GM12873 (cell line): ENCODE results near the gene IGF2BP2.

Source experiments
- CTCF ChIP-seq: IDR thresholded peaks from 2 replicates; pipeline ENCODE4 v1.5.1; 2012; ENCODE audit warnings: low read depth, mild to moderate bottlenecking, moderate library complexity, low read length, control low read depth; ENCODE audit not compliant: insufficient read depth; ENCODE audit errors: missing control alignments

The IGF2BP2 gene

GRCh38 chr3:185729337-185730055, 95.3 kb downstream of the IGF2BP2 start:
- no peak for TF ChIP-seq CTCF

GRCh38 chr3:185728630-185729336, 96.1 kb downstream of the IGF2BP2 start:
- no peak for TF ChIP-seq CTCF

GRCh38 chr3:185727873-185728272, 97.0 kb downstream of the IGF2BP2 start:
- no peak for TF ChIP-seq CTCF

GRCh38 chr3:185726254-185726967, 98.4 kb downstream of the IGF2BP2 start:
- no peak for TF ChIP-seq CTCF

- no peak for TF ChIP-seq CTCF
Observed at GRCh38 chr3:185724761-185725160, 100.1 kb downstream of the IGF2BP2 start.

GRCh38 chr3:185724251-185724650, 100.6 kb downstream of the IGF2BP2 start:
- TF ChIP-seq CTCF = no peak

- no peak for TF ChIP-seq CTCF
Observed at GRCh38 chr3:185722881-185723280, 102.0 kb downstream of the IGF2BP2 start.
